Esophagus muscularis mucosa (tissue), 4 donors: ENCODE measurements around the gene FBL. TPM values are rescaled to one million over a fixed set of nuclear protein-coding genes. Genes with fewer than 3 reads are reported as not detected.

Experiments
- DNase-seq: peaks from one replicate; pipeline ENCODE4 v3.0.0-alpha.2; 2017; ENCODE audit errors: extremely low spot score
- H3K27ac ChIP-seq, 4 donors: fragments of 200-600 bp; sonication (generic); replicated peaks in 1 of 4; 1 replicate in 3 of 4; 2 replicates in 1 of 4; pipeline ENCODE4 v1.5.1; 2016 to 2019; ENCODE audit warnings: mild to moderate bottlenecking in 1 of 4
- H3K27me3 ChIP-seq, 4 donors: fragments of 200-600 bp; sonication (generic); one replicate each; pipeline versions ENCODE4 v1.5.1 to v1.6.0; 2016 to 2019
- H3K36me3 ChIP-seq, 4 donors: fragments of 200-600 bp; sonication (generic); one replicate each; pipeline ENCODE4 v1.5.1; 2016 to 2019
- H3K4me1 ChIP-seq, 4 donors: fragments of 200-600 bp; sonication (generic); one replicate each; pipeline ENCODE4 v1.5.1; 2016 to 2019
- H3K4me3 ChIP-seq, 4 donors: fragments of 200-600 bp; sonication (generic); 1 replicate in 2 of 4; 2 replicates in 2 of 4; pipeline ENCODE4 v1.5.1; 2016 to 2019; ENCODE audit warnings: mild to moderate bottlenecking in 4 of 4, moderate library complexity in 1 of 4
- H3K9me3 ChIP-seq, 4 donors: fragments of 200-600 bp; sonication (generic); 1 replicate in 3 of 4; 2 replicates in 1 of 4; pipeline ENCODE4 v1.5.1; 2016 to 2019
- CTCF ChIP-seq, 3 experiments: fragments of 200-600 bp in 2 of 3; fragments of 450-650 bp in 1 of 3; sonication (generic) in 2 of 3; IDR thresholded peaks; one replicate each; pipeline ENCODE4 v1.5.1; 2017 to 2019; ENCODE audit warnings: antibody characterized with exemption in 3 of 3, mild to moderate bottlenecking in 2 of 3, moderate library complexity in 1 of 3
- EP300 ChIP-seq: sonication (generic); formaldehyde crosslinking; IDR thresholded peaks from one replicate; pipeline ENCODE4 v1.6.1; 2017; ENCODE audit warnings: antibody characterized with exemption
- POLR2A ChIP-seq: fragments of 450-650 bp; IDR thresholded peaks from one replicate; pipeline ENCODE4 v1.6.1; 2017; ENCODE audit warnings: antibody characterized with exemption, moderate library complexity, mild to moderate bottlenecking, low read depth
- POLR2AphosphoS5 ChIP-seq, 2 donors: sonication (generic); formaldehyde crosslinking; IDR thresholded peaks; one replicate each; pipeline ENCODE4 v1.6.1; 2017; ENCODE audit warnings: antibody characterized with exemption in 2 of 2
- WGBS: methylation state at CpG from one replicate; pipeline ENCODE4 v1.1.5; 2018; 5-methylcytosine and 5-hydroxymethylcytosine counted together
- intact Hi-C: fragments of 100-400 bp; cut with DNase I; formaldehyde crosslinking; loops from one replicate; pipeline ENCODE4 v1.15.1; 2023
- total RNA-seq, 4 donors: library from RNA; depleted of rRNA; stranded (reverse); fragments of >200 nt; gene quantifications; one replicate each; pipeline versions ENCODE4 v1.1.0 to v1.2.1, GENCODE V29; 2016

FBL gene
- total RNA-seq, 4 donors from 2014 or later = 90.6 to 142 (median 96.7) TPM

GRCh38 chr19:39831679-39832078, 14.5 kb downstream of the FBL start:
- H3K4me1 ChIP-seq = peaks cover 22 to 32% (median 25%) of the 10 kb centered on the region in 4 donors

GRCh38 chr19:39830847-39831246, 15.3 kb downstream of the FBL start:
- Histone ChIP-seq H3K4me3 (no peak overlapping the region), H3K36me3 (peaks cover 40 to 78% (median 69%) of the 10 kb centered on the region in 4 donors), H3K27me3 (no peaks in the 10 kb centered on the region), H3K9me3 (no peaks in the 10 kb centered on the region), H3K27ac (no peak overlapping the region), H3K4me1 (peaks cover 22 to 32% (median 25%) of the 10 kb centered on the region in 4 donors)
- TF ChIP-seq POLR2AphosphoS5 (IDR thresholded peaks at IDR 0.05) = no peak
- intact Hi-C loops = no loop called here
- DNase-seq = no peak

More at GRCh38 chr19:39831679-39832078, 14.5 kb downstream of the FBL start:
- 92% methylated on average over 16 of the region's 16 CpGs for WGBS
- intact Hi-C loops = no loop called here
- H3K27ac ChIP-seq = peak overlapping the region in 1 of 4 donors; percentile 91
- TF ChIP-seq CTCF (IDR thresholded peaks at IDR 0.05) = no peak
- TF ChIP-seq EP300 = no peak
- no peak for DNase-seq
- H3K36me3 ChIP-seq = peaks cover 39 to 78% (median 68%) of the 10 kb centered on the region in 4 donors
- no peaks in the 10 kb centered on the region for H3K9me3 ChIP-seq
- no peak overlapping the region for H3K4me3 ChIP-seq
- H3K27me3 ChIP-seq = no peaks in the 10 kb centered on the region

DNA sequence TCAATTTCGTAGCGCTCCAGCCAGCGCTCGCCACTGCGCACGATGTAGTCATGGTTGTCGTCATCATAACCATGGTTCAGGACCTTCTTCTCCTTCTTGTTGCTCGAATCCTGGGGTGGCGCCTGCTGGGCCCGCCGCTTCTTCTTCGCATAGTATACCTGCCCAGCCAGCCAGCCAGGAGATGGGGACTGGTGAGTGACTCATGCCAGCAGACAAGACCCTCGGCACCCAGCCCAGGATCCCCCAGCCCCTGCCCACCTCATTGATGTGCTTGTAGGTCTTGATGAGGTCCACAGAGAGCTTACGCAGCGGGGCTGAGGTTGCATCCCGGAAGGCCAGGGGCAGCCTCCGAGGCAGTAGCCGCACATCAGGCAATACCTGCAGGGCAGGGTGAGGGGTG, 15.8 kb downstream of the FBL start:
- TF ChIP-seq POLR2A = no peak
- no peak for TF ChIP-seq POLR2AphosphoS5 (IDR thresholded peaks at IDR 0.05)
- TF ChIP-seq CTCF (IDR thresholded peaks at IDR 0.05) = no peak
- no peak for TF ChIP-seq EP300
- Histone ChIP-seq H3K4me1 (peaks cover 22 to 34% (median 25%) of the 10 kb centered on the region in 4 donors), H3K9me3 (no peaks in the 10 kb centered on the region), H3K4me3 (no peak overlapping the region), H3K27ac (no peak overlapping the region), H3K27me3 (no peaks in the 10 kb centered on the region), H3K36me3 (peaks cover 42 to 78% (median 69%) of the 10 kb centered on the region in 4 donors)
- 91% methylated on average over 14 of the region's 18 CpGs for WGBS
- intact Hi-C loops = no loop called here
- no peak for DNase-seq

DNA sequence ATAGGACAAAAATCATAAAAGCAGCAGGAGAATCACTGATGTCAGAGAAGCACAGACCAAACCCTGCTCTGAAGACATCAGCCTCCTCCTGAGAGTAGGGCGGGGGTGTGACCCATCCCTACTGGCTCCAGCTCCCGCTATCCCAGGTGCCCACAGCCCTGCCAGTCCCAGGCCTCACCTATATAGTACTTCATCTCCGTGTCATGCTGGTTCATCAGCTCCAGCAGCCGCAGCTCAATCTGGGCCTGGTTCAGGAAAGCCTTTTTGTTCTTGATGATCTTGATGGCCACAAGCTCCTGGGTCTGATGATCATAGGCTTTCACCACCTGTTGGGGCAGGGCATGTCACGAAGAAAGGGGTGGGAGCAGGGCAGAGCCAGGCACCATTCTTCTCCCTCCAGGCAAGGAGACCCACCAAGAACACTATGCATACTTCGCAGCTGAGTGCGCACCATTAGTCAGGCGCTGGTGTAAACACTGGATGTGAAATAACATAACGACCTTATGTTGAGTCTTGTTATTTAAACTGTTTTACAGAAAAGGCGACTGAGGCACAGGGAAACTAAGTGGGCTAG, 16.4 kb downstream of the FBL start:
- intact Hi-C loops = no loop called here
- 90% methylated on average over 10 of the region's 10 CpGs for WGBS
- Histone ChIP-seq H3K27ac (no peak overlapping the region), H3K27me3 (no peaks in the 10 kb centered on the region), H3K4me1 (peaks cover 28 to 40% (median 30%) of the 10 kb centered on the region in 4 donors), H3K9me3 (no peaks in the 10 kb centered on the region), H3K4me3 (no peak overlapping the region), H3K36me3 (peaks cover 43 to 73% (median 70%) of the 10 kb centered on the region in 4 donors)
- no peak for TF ChIP-seq POLR2A
- TF ChIP-seq EP300 = no peak
- TF ChIP-seq POLR2AphosphoS5 (IDR thresholded peaks at IDR 0.05) = no peak
- no peak for TF ChIP-seq CTCF (IDR thresholded peaks at IDR 0.05)
- DNase-seq = no peak

DNA sequence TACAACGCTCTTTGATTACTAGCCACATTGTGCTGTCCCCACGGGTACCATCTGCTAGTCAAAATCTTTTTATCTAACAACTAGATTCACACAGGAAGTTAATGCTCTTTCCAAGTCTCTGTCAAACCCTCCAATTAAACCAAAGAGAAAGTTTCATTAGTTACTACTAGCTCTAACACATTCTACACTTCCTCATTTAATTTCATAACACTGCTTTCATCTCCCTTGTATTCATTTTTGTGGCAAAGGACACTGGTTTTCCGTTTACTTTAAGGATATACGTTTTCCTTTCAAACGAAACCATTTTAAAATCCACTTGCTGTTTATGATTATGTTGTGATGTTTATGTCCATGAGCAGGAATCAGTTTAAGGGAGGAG, 17.5 kb downstream of the FBL start:
- Histone ChIP-seq H3K4me3 (no peak overlapping the region), H3K36me3 (peaks cover 43 to 68% (median 68%) of the 10 kb centered on the region in 4 donors), H3K27me3 (no peaks in the 10 kb centered on the region), H3K9me3 (no peaks in the 10 kb centered on the region), H3K4me1 (peaks cover 28 to 40% (median 31%) of the 10 kb centered on the region in 4 donors), H3K27ac (no peak overlapping the region)
- WGBS = 69% methylated on average over 5 of the region's 5 CpGs
- no peak for TF ChIP-seq CTCF (IDR thresholded peaks at IDR 0.05)
- TF ChIP-seq POLR2A = no peak
- TF ChIP-seq EP300 = no peak
- no peak for TF ChIP-seq POLR2AphosphoS5 (IDR thresholded peaks at IDR 0.05)
- no peak for DNase-seq
- intact Hi-C loops = no loop called here
